ENCODE data around the gene STOX2. TPM values are rescaled to one million over a fixed set of nuclear protein-coding genes. Genes with fewer than 3 reads are reported as not detected.

STOX2 gene
- total and polyA plus RNA-seq, 9 donors: 2.2 to 16.4 (median 6.4) TPM

DNA sequence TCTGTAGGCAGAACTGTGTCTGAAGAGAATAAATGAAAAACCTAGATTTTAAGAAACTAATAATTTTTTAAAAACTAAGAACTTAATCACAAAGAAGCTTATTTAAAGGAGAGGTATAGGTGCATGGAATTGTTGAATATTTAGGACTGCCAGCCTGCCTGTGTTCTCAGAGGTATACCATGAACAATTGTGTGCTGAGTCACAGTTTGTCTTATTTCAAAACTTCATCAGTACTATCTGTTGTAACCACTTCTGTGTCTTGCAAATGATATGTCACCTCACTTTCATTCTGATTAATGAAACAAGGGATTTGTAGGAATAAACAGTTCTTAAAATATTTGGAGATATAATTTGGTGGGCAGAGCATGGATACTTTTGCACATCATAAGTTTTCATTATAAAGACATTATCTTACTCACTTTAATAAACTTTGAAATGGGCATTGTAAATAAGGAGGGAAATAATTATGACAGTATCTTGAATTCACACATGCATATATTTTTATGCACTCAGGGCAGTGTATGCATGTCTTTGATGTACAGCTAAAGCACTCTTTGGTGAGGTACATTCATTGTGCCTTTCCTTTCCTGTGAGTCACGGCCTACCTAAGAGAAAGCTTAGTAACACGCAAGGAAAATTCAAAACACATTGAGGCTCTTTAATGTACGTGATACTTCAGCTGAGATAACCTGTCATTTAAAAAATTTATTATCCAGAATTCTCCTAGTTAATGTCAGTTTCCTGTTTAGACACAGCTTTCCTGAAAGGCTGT is 31.7 kb downstream of the STOX2 start:
- Histone ChIP-seq H3K27ac (no peak overlapping the region), H3K4me3 (no peak overlapping the region), H3K9me3 (no peaks in the 10 kb centered on the region), H3K4me1 (ENCODE audit: insufficient read depth) (no peaks in the 10 kb centered on the region), H3K36me3 (no peaks in the 10 kb centered on the region), H3K27me3 (no peaks in the 10 kb centered on the region)
- intact Hi-C loops (cut with DNase I): no loop called here
- WGBS, 3 donors: 91 to 94% (median 93%) methylated on average over 3 of the region's 3 CpGs
- DNase-seq: no peak
- TF ChIP-seq POLR2A (IDR thresholded peaks at IDR 0.05): no peak
- no peak for TF ChIP-seq EP300 (IDR thresholded peaks at IDR 0.05)
- TF ChIP-seq, protein P1, sequence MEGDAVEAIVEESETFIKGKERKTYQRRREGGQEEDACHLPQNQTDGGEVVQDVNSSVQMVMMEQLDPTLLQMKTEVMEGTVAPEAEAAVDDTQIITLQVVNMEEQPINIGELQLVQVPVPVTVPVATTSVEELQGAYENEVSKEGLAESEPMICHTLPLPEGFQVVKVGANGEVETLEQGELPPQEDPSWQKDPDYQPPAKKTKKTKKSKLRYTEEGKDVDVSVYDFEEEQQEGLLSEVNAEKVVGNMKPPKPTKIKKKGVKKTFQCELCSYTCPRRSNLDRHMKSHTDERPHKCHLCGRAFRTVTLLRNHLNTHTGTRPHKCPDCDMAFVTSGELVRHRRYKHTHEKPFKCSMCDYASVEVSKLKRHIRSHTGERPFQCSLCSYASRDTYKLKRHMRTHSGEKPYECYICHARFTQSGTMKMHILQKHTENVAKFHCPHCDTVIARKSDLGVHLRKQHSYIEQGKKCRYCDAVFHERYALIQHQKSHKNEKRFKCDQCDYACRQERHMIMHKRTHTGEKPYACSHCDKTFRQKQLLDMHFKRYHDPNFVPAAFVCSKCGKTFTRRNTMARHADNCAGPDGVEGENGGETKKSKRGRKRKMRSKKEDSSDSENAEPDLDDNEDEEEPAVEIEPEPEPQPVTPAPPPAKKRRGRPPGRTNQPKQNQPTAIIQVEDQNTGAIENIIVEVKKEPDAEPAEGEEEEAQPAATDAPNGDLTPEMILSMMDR (IDR thresholded peaks at IDR 0.05): no peak

- H3K36me3 ChIP-seq: no peaks in the 10 kb centered on the region
- no peaks in the 10 kb centered on the region for H3K4me1 ChIP-seq (ENCODE audit: insufficient read depth)
- no peaks in the 10 kb centered on the region for H3K9me3 ChIP-seq
- no peak for DNase-seq
- H3K27me3 ChIP-seq: no peaks in the 10 kb centered on the region
- intact Hi-C loops (cut with DNase I): no loop called here
- H3K4me3 ChIP-seq: no peak overlapping the region
- H3K27ac ChIP-seq: no peak overlapping the region
- WGBS, 3 donors: 56 to 63% (median 57%) methylated on average over 4 of the region's 4 CpGs
- TF ChIP-seq, protein P1 (IDR thresholded peaks at IDR 0.05): no peak
- no peak for TF ChIP-seq EP300 (IDR thresholded peaks at IDR 0.05)
- no peak for TF ChIP-seq POLR2A (IDR thresholded peaks at IDR 0.05)
These were observed 35.8 kb downstream of the STOX2 start for GRCh38 chr4:183940864-183941263.

- Histone ChIP-seq H3K27ac (no peak overlapping the region), H3K4me3 (no peak overlapping the region), H3K36me3 (no peaks in the 10 kb centered on the region), H3K27me3 (no peaks in the 10 kb centered on the region), H3K9me3 (no peaks in the 10 kb centered on the region), H3K4me1 (ENCODE audit: insufficient read depth) (no peaks in the 10 kb centered on the region)
- TF ChIP-seq, protein P1 (IDR thresholded peaks at IDR 0.05): no peak
- TF ChIP-seq EP300 (IDR thresholded peaks at IDR 0.05) (no peak), POLR2A (IDR thresholded peaks at IDR 0.05) (no peak)
- DNase-seq: no peak
- intact Hi-C loops (cut with DNase I): no loop called here
These were observed 36.9 kb downstream of the STOX2 start for GRCh38 chr4:183941964-183942363.

- DNase-seq: no peak
- H3K36me3 ChIP-seq: no peaks in the 10 kb centered on the region
- H3K4me3 ChIP-seq: no peak overlapping the region
- WGBS, 3 donors: 87 to 93% (median 92%) methylated on average over 8 of the region's 8 CpGs
- H3K27me3 ChIP-seq: no peaks in the 10 kb centered on the region
- H3K27ac ChIP-seq: no peak overlapping the region
- intact Hi-C loops (cut with DNase I): no loop called here
- no peaks in the 10 kb centered on the region for H3K9me3 ChIP-seq
- H3K4me1 ChIP-seq (ENCODE audit: insufficient read depth): no peaks in the 10 kb centered on the region
- TF ChIP-seq, protein P1 (IDR thresholded peaks at IDR 0.05): no peak
These were observed 40.6 kb downstream of the STOX2 start for GRCh38 chr4:183945741-183946140.
